GM21576 (cell line): ENCODE results near the gene JMJD6.
"Not testable (repeated sequence)": the region's sequence is repeated elsewhere in the genome, so short reads cannot be mapped to it uniquely, and the experiment has no call there.

Experiments used
- ATAC-seq: cut with Tn5 transposase; IDR thresholded peaks from one replicate; pipeline ENCODE4 v1.9.1; 2021; ENCODE audit warnings: mild to moderate bottlenecking, moderate library complexity; ENCODE audit not compliant: unreplicated experiment

The JMJD6 gene

DNA sequence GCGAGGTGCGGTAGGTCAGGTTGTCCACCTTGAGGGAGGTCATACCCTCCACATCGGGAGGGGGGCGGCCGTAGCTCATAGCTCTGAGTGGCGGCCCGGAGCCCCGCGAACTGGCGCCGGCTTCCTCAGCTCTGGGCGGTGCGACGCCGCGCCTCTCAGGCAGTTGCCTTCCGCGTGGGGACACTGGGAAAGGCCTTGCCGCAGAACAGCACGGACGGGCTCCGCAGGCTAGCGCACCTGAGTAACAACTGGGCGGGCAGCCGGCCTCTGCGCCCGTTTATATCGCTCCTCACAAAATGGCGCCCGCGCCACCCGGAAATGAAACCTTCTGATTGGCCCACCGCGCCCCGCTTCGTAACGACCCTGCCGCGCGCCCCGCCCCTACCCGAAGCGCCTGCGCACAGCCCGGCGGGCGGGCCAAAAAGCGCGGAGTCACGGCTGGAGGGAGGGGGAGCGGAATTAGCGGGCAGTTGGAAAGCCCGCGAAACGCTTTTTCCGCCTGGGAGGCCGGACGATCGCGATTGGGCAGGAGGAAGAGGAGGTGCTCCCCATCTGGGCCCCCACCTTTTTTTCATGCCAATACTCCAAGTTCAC, 10.8 kb upstream of the JMJD6 start, which contains the start of gene SRSF2:
Gene SRSF2, minus strand, starts transcription at position 250 of the 594 bp plus-strand sequence. Its CDS starts 171 bp downstream, at position 79.
- ATAC-seq, result peak; percentile 66

DNA sequence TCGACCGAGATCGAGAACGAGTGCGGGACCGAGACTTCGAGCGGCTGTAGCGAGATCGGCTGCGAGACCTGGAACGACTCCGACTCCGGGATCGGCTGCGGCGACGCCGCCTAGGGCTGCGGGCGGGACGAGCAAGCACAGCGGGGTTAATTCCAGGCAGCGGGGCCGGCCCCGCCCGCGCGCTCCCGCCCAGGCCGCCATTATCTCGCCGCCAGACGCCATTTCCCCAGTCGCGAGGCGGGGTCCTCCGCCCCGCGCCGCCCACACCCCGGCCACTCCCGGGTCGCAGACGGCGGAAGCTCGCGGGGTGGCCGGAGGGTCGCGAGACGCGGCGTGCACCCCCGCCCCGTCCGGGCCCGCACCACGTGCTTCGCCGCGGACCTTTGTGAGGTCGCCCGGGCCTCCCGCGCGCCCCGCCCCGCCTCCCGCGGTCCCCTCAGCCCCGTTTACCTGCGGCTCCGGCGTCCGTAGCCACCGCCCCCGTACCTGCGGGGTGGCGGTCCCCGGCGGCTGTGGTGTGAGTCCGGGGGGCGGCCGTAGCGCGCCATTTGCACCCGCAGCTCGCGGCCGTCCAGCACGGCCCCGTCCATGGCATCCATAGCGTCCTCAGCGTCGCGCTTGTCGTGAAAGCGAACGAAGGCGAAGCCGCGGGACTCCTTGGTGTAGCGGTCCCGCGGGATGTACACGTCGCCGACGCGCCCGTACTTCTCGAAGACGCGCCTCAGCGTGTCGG, 10.1 kb upstream of the JMJD6 start:
- peak; percentile 7 for ATAC-seq

DNA sequence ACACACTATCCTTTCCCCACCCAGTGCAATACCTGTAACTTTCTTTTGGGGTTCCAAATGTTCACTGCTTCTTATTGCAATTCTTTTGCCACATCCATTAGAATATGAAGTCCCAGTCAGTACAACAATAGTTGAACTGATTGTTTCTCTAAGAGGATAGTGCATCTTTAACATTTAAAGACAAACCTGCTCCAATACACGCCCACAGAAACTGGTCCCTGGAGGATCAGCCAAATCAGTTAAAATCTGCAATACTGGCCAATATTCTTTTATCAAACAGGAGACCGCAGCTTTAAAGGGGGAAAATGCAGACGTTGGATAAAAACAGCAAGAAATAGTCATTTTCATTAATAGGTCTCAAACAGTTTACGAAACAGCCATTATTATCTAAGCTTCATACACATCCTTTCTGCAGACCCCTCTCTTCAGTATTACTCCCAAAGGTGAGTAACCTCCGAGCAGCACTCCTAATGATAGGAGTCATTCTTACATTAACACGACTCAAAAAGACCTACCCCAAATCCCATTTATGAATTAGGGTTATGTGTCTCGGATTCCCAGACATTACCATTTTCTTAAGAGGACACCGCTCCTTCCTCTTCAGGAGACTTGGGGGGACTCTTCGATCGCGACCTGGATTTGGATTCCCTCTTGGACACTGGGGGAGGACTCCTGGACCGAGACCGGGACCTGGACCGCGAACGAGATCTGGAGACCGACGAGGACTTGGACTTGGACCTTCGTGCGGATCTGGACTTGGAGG, 9.4 kb upstream of the JMJD6 start:
- no peak for ATAC-seq

DNA sequence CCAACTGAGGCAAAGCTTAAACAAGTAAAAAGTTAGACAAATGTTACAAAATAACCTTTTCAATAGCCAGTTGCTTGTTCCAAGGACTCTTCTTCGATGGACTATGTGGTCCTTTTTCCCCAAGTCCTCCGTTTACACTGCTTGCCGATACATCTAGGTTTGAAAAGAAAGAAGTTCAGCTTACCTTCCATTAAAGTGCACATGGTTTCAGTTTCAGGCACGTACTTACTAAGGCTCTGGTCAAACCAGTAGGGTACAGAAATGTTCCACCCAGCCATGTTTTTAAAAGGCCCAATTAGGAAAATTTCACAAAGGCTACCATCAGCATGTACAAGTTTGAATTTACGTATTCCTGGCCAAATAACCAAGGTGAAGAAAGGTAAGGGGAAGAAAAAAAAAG, 8.6 kb upstream of the JMJD6 start:
- no peak for ATAC-seq

DNA sequence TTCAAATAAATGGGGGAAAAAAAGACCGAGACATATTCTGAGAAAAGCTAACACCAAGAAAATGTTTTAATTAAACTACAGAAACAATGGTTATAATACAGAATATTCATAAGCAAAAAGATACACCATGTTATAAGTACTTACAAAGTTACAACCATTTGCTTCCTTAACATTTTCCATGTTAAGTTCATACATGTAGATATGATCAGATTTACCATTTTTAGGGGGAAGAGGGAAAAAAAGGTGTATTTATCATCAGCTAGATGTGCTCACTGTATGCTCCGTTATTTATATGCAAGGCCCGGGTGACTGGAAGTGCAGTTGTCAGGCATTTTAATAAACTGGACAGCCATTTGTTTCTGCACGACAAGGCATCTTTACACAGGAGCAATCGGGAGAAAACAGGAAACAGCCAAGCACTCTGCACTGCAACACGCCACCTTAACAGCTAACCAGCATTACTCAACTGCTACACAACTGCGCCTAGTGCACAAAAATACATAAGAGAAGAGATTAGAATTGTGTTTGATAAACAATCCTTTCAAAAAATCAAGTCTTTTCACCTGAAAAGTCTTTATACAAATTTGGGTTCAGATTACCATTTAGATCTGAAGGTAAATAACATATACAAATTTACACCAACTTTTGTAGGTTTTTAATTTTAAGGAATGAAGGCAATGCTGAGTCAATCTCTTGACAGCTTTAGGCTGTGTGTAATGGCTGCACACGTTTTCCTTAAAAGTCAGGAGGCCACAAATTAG, 7.9 kb upstream of the JMJD6 start:
- ATAC-seq, result no peak

DNA sequence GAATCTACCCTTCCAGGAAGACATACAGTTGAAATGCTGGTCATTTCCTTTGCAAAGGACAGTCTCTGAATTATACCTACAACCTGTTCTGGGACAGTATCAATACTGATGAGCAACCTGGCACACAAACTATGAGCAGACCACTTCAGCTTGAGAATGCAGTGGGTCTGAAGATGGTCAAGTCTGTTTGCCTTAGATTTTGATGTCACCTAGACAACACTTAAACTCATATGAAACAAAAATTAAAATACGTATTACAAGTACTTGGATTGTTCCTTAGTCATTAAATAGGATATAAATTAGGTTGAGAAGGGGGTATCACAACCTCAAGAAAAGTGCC, 7.2 kb upstream of the JMJD6 start:
- no peak for ATAC-seq

DNA sequence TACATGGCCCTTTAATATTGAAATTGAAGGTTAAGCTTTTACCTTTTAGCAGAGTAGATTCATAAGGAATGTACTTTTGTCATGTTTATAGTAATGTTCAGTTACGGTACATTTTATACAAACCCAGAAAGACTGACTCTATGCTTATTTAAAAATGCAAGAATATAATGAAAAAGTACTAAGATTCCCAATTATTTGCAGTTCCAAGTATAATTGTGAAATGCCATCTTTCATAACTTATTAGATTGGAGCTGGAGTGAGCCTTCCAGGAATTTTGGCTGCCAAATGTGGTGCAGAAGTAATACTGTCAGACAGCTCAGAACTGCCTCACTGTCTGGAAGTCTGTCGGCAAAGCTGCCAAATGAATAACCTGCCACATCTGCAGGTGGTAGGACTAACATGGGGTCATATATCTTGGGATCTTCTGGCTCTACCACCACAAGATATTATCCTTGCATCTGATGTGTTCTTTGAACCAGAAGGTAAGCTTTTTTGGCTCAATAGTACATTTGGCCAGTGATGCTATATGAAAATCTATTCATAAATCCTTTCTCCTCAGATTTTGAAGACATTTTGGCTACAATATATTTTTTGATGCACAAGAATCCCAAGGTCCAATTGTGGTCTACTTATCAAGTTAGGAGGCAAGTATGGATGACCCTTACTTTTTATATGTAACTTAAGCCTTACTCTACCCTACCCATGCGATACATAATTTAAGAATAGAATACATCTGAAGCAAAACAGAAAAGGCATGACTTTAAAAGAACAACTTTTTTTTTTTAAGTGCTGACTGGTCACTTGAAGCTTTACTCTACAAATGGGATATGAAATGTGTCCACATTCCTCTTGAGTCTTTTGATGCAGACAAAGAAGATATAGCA, 6.6 kb upstream of the JMJD6 start:
- no peak for ATAC-seq

DNA sequence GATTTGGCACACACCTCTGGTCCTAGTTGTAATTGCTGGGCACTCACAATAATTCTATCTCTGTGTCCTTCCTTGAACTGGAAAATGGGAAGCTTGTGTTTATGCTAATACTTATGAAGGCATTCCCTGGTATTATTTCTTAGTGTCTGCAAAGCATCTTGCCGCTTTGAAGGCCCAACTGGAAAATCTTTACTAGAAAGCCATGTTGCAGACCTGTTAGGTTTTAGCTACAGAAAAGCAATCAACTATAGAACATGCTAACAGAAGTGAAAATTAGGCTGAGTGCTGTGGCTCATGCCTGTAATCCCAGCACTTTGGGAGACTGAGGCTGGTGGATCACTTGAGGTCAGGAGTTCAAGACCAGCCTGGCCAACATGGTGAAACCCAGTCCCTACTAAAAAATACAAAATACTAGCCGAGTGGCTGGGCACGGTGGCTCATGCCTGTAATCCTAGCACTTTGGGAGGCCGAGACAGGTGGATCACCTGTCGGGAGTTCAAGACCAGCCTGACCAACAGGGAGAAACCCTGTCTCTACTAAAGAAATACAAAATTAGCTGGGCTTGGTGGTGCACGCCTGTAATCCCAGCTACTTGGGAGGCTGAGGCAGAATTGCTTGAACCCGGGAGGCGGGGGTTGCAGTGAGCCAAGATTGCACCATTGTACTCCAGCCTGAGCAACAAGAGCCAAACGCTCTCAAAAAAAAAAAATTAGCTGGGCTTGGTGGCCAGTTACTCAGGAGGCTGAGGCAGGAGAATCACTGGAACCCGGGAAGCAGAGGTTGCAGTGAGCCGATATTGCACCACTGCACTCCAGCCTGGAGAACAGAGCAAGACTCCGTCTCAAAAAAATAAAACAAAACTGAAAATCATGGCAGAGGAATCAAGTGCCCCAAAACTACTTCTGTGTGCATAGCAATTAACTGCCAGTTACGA, 5.7 kb upstream of the JMJD6 start:
- not testable (repeated sequence) for ATAC-seq

DNA sequence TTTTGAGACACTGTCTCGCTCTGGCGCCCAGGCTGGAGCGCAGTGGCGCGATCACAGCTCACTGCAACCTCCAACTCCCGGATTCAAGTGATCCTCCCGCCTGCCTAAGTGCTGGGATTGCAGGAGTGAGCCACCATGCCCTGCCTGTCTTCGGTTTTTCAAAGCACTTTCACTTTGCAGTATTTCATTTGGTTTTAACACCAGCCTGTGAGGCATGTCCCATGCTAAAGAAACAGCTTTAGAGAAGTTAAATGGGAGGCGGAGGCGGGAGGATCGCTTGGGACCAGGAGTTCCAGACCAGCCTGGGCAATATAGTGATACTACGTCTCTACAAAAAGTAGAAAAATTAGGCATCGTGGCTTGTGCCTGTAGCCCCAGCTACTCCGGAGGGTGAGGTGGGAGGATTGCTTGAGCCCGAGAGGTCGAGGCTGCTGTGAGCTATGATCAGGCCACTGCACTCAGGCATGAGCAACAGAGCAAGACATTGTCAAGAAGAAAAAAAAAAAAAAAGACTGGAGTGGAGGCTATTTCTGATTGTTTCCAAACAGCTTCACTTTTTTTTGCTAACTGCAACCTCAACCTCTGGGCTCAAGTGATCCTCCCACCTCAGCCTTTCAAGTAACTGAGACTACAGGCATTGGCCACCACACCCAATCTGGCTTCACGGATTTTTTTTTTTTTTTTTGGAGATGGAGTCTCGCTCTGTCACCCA, 1.5 kb upstream of the JMJD6 start:
- no peak for ATAC-seq

DNA sequence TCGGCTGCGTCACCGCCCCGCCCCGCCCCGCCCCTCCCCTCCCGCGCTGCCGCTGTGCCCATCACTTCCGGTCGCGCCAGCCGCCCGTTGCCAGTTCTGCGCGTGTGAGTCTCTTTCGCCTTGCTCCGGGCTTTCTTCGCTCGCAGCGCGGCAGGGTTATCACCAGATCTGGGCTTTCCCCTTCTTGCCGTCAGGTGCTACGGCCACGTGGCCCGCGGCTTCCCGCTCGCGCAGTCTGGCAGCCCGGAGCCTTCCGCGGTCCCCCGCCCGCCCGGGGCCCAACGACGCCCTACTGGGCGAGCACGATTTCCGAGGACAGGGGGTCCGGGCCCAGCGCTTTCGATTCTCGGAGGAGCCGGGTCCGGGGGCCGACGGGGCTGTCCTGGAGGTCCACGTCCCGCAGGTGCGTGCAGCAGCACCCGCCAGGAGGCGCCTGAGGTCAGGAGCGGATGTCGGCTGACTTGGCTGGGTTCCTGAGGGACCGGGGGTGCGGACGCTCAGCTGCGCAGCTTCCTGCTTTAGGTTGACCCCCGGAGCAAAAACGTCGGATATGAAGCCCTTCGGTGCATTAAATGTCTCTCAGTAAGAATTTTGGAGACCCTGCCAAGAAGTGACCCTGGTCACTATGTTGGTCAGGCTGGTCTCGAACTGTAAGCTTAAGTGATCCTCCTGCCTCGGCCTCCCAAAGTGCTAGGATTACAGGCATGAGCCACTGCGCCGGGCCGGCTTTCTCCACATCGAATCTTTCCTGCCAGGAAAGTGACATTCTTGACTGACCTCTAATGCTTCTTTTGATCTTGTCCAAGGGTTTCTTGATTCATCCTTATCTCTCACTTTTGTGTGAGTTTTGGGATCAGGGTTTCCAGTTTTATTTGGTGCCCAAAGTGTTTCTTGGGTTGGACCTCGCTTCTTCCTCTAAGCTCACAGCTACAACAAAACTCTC, 641 bp upstream of the JMJD6 start, which contains the start of gene METTL23:
Gene METTL23, plus strand, starts transcription at position 64 of the 943 bp plus-strand sequence. CDS start 2,872 bp downstream, outside the sequence.
- ATAC-seq, result peak; percentile 41

DNA sequence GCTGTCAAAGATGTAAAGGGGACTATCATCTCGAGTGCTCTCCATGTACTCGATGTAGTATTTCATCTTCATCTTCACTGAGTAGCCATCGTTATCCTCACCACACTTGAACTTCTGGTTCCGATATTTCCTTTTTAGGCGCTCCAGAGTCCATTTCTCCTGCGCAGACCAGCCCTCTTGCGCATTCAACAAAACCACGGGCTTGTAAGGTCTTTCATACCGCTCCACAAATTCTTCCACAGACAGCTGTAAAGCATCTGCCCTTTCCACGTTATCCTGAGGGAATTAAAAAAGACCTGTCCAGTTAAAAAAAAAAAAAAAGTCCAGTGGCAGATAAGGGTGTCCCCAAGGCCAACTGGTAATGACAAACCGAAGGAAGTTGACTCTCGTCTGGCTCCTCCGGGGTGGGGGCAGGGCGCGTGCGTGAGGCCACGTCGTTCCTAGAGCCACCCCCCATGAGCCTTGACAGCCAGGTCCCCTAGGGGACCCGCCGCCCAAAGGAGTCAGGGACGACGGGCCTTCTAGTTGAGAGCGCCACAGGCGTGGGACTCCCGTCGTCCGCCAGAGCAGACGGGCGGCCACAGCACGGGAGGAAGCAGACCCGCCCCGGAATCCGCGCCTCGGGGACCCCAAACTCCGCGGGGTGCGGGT, 701 bp downstream of the JMJD6 start:
- ATAC-seq, result peak; percentile 26

DNA sequence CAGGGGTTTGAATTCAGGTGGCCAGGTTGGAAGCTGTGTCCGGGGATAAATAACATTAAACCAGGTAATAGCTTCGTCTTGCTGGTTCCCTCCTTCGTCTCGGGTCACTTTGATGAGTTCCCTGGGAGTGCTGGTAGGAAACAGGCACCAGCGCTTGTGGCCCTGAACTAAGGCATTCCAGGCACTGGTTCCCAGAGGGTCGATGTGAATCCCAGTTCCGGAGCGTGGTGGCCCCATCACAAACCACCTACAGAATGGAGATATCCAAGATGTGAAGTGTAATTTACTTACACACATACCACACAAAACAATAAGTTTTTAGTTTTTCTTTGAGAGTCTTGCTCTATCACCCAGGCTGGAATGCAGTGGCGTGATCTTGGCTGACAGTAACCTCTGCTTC, 2.6 kb downstream of the JMJD6 start:
- ATAC-seq, result no peak

DNA sequence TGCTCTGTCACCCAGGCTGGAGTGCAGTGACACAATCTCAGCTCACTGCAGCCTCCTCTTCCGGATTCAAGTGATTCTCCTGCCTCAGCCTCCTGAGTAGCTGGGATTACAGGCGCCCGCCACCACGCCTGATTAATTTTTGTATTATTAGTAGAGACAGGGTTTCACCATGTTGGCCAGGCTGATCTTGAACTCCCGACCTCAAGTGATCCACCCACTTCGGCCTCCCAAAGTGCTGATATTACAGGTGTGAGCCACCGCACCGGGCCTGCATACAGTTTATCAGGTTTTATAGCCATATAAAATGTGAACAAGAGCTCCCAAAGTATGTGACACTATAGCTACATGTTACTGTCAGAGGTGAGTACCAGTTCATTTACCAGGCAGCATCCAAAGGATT, 3.4 kb downstream of the JMJD6 start:
- ATAC-seq, result not testable (repeated sequence)

DNA sequence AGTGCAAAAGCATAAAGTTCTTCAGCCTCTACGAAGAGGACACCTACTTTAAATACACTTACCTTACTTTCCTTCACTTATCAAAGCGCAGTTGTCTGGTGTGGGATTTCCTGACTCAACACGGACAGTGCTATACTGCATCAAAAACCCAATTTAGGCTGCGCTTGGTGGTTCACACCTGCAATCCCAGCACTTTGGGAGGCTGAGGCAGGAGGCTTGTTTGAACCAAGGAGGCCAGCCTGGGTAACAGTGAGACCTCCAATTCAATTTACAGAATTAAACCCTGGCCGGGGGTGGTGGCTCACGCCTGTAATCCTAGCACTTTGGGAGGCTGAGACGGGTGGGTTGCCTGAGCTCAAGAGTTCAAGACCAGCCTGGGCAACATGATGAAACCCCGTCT, 4.1 kb downstream of the JMJD6 start:
- no peak for ATAC-seq

DNA sequence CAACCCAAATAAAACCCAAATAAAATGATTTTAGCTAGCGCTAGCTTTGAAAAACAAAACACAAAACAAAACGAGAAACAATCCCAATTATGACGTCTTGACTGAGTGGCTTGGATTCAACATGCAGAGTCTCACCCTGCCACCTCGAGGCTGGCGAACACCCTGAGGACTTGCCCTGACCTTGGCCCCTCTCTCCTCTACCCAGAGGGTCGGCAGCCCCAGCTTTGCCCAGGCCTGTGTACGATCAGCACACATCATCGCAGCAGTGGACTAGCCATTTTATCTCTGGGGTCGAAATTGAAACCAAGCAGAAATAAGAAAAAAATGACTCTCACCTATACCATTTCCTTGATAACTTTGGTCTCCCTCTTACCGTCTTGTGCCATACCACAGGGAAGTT, 4.9 kb downstream of the JMJD6 start:
- ATAC-seq, result no peak

DNA sequence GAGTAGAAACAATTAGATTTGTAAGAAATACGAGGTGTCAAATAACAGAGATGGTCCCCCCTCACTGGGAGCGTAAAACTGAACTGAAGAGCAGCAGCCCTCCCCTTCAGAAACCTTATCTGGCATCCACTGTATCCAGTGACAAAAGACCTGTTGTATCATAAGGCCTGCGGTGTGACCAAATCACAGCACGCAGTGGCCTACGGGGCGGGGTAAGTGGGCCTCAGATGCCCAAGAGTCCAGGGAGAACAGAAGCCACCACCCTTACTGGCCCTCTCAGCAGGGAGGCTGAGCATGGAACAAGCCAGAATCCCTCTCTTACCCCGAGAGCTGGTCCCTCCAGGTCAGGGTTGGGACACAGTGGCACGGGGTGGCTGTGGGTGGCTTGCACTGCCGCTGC, 5.5 kb downstream of the JMJD6 start:
- no peak for ATAC-seq

DNA sequence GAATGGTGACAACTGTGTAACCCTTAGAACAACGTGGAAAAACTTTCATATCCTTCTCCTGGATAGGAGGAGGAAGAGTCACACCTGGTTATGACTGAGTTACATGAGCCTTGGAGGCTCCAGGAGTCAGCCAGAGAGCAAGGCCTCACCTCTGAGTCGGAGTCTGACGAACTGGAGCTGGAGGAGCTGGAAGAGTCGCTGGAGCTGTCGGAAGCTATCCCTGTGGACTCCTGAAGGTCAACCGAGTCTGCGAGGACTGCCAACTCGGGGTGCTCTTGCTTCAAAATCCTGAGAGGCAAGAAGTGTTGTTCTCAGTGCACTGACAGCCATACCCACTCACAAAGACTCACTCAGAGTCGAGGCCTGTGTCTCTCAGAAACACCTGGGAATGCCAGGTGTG, 6.2 kb downstream of the JMJD6 start:
- ATAC-seq, result no peak
